Stimulated activated naive CD8-positive, alpha-beta T cell treated with anti-CD3 and anti-CD28 coated beads, Interleukin-15, Interleukin-2, amounts not matched to agents 100 U/mL and 50 U/mL, for 24 hours (primary cell): ENCODE measurements around the gene RBM14.
"Not testable (repeated sequence)": the region's sequence is repeated elsewhere in the genome, so short reads cannot be mapped to it uniquely, and the experiment has no call there.

ENCODE experiments used
- ATAC-seq: fragments of 150-1000 bp; cut with Tn5 transposase; one replicate; pipeline ENCODE4 v1.10.0; 2021
- DNase-seq: peaks from one replicate; pipeline ENCODE4 v3.0.0; 2021

The RBM14 gene

GRCh38 chr11:66598993-66599392 lies 17.4 kb upstream of the RBM14 start:
- no peak for ATAC-seq
- no peak for DNase-seq

GRCh38 chr11:66600219-66600618 lies 16.2 kb upstream of the RBM14 start:
- ATAC-seq = no peak
- no peak for DNase-seq

- ATAC-seq (no peak), DNase-seq (no peak)
Observed at GRCh38 chr11:66600631-66601233, 15.7 kb upstream of the RBM14 start.

GRCh38 chr11:66603072-66603471 lies 13.4 kb upstream of the RBM14 start:
- no peak for DNase-seq
- ATAC-seq = no peak

GRCh38 chr11:66604155-66604554 lies 12.3 kb upstream of the RBM14 start:
- no peak for DNase-seq

GRCh38 chr11:66606608-66607007 lies 9.8 kb upstream of the RBM14 start:
- not testable (repeated sequence) for DNase-seq, ATAC-seq

More at GRCh38 chr11:66604155-66604554, 12.3 kb upstream of the RBM14 start:
- no peak for ATAC-seq

GRCh38 chr11:66607126-66607834 lies 9.2 kb upstream of the RBM14 start:
- no peak for ATAC-seq
- DNase-seq = no peak

GRCh38 chr11:66609721-66610617 lies 6.5 kb upstream of the RBM14 start:
- ATAC-seq = peak; percentile 30

GRCh38 chr11:66612458-66612857 lies 4.0 kb upstream of the RBM14 start:
- no peak for DNase-seq
- ATAC-seq = no peak

More at GRCh38 chr11:66609721-66610617, 6.5 kb upstream of the RBM14 start:
- no peak for DNase-seq

- ATAC-seq (no peak), DNase-seq (no peak)
Observed at GRCh38 chr11:66614073-66614472, 2.4 kb upstream of the RBM14 start.

GRCh38 chr11:66617155-66617834 lies 865 bp downstream of the RBM14 start:
- DNase-seq (no peak), ATAC-seq (no peak)

GRCh38 chr11:66619080-66619554 lies 2.7 kb downstream of the RBM14 start:
- ATAC-seq (no peak), DNase-seq (no peak)

- no peak for DNase-seq
- no peak for ATAC-seq
Observed at GRCh38 chr11:66624450-66624849, 8.0 kb downstream of the RBM14 start.

GRCh38 chr11:66625041-66625751 lies 8.8 kb downstream of the RBM14 start:
- DNase-seq = no peak
- ATAC-seq = no peak

GRCh38 chr11:66625752-66626149 lies 9.3 kb downstream of the RBM14 start:
- DNase-seq (no peak), ATAC-seq (no peak)

- no peak for ATAC-seq
- no peak for DNase-seq
Observed at GRCh38 chr11:66626382-66626781, 10.0 kb downstream of the RBM14 start.

- ATAC-seq (no peak), DNase-seq (no peak)
Observed at GRCh38 chr11:66626926-66627325, 10.5 kb downstream of the RBM14 start.

- DNase-seq (no peak), ATAC-seq (no peak)
Observed at GRCh38 chr11:66628061-66628603, 11.7 kb downstream of the RBM14 start.

- DNase-seq = no peak
- ATAC-seq = no peak
Observed at GRCh38 chr11:66629356-66629755, 12.9 kb downstream of the RBM14 start.

- no peak for ATAC-seq
- DNase-seq = no peak
Observed at GRCh38 chr11:66631883-66632282, 15.5 kb downstream of the RBM14 start.

GRCh38 chr11:66632952-66633351 lies 16.5 kb downstream of the RBM14 start:
- DNase-seq = no peak
- ATAC-seq = no peak
